Ovary (tissue), 9 donors: ENCODE results near the gene AUTS2. TPM values are rescaled to one million over a fixed set of nuclear protein-coding genes. Genes with fewer than 3 reads are reported as not detected.

Source experiments
- DNase-seq, 5 donors: peaks; one replicate each; pipeline ENCODE4 v3.0.0-alpha.2; 2019 to 2020
- H3K27ac ChIP-seq, 2 donors: fragments of 200-600 bp; one replicate each; pipeline versions ENCODE4 v1.5.1 to v1.8.0; 2019 to 2022
- H3K27me3 ChIP-seq: fragments of 200-600 bp; one replicate; pipeline ENCODE4 v1.8.0; 2022
- H3K36me3 ChIP-seq: fragments of 200-600 bp; sonication (generic); one replicate; pipeline ENCODE4 v1.5.1; 2019
- H3K4me1 ChIP-seq: one replicate; pipeline ENCODE4 v1.8.1; 2013; ENCODE audit warnings: mild to moderate bottlenecking, moderate library complexity; ENCODE audit not compliant: insufficient read depth
- H3K4me3 ChIP-seq: fragments of 200-600 bp; sonication (generic); one replicate; pipeline ENCODE4 v1.5.1; 2017
- H3K9me3 ChIP-seq, 2 donors: fragments of 200-600 bp in 1 of 2; sonication (generic) in 1 of 2; one replicate each; pipeline versions ENCODE4 v1.5.1 to v1.8.1; 2013 to 2019; ENCODE audit warnings: mild to moderate bottlenecking in 1 of 2, moderate library complexity in 1 of 2
- CTCF ChIP-seq, 3 donors: fragments of 450-650 bp in 2 of 3; fragments of 200-600 bp in 1 of 3; IDR thresholded peaks; one replicate each; pipeline versions ENCODE4 v1.5.1 to v1.8.0; 2016 to 2022; ENCODE audit warnings: antibody characterized with exemption in 3 of 3, mild to moderate bottlenecking in 1 of 3
- EP300 ChIP-seq: sonication (generic); formaldehyde crosslinking; IDR thresholded peaks from one replicate; pipeline ENCODE4 v1.6.1; 2017; ENCODE audit warnings: antibody characterized with exemption
- POLR2A ChIP-seq: fragments of 450-650 bp; IDR thresholded peaks from one replicate; pipeline ENCODE4 v1.6.1; 2017; ENCODE audit warnings: antibody characterized with exemption, mild to moderate bottlenecking, moderate library complexity
- WGBS, 3 donors: extraction: QIAGEN DNeasy Blood & Tissue Kit in 1 of 3; methylation state at CpG; one replicate each; pipeline versions ENCODE4 v1.1.5 to v1.1.7; 2013 to 2017; 5-methylcytosine and 5-hydroxymethylcytosine counted together
- intact Hi-C, 4 donors: fragments of 100-400 bp; cut with DNase I; formaldehyde crosslinking; loops; one replicate each; pipeline versions ENCODE4 v1.11.0 to v1.15.1; 2022 to 2023
- polyA plus RNA-seq, 2 donors: library from polyadenylated mRNA; stranded (reverse); fragments of 200-250 nt in 1 of 2; fragments of 350-450 nt in 1 of 2; fragmentation: Illumina TruSeq in 1 of 2; extraction: RNeasy Lipid Tissue Mini Kit (QIAGEN cat#74804) in 1 of 2; gene quantifications; one replicate each; pipeline ENCODE4 v1.2.3, GENCODE V29; 2013 to 2014
- total RNA-seq, 7 donors: library from RNA; depleted of rRNA in 2 of 7; stranded (reverse); fragments of >200 nt in 2 of 7; fragmentation: NEBNext Ultra II Directional in 3 of 7; extraction: Animal tissue kit (Norgen Biotek cat#: 25700) in 3 of 7; gene quantifications; one replicate each; pipeline versions ENCODE4 v1.1.0 to v1.2.4, GENCODE V29; 2016 to 2023
- donor health status: DM: no; HTN: no; CAD: no; lungs with moderate emphysema.
- donor health status: DM: no; HTN: no; CAD: no.
- donor health status: Bipolar disorder and iron deficiency.
- donor health status: DM: yes; HTN: yes; CAD: no.
- donor health status: DM: no; HTN: no; CAD: no.
- donor health status: DM: yes; HTN: yes; CAD: no.

The AUTS2 gene
- total and polyA plus RNA-seq, 9 donors = 18.3 to 60.9 (median 44.9) TPM

- no peaks in the 10 kb centered on the region for H3K36me3 ChIP-seq
- peaks cover 4% of the 10 kb centered on the region for H3K4me1 ChIP-seq
- intact Hi-C loops = no loop called here
- TF ChIP-seq POLR2A (no peak), CTCF (IDR thresholded peaks at IDR 0.05) (no peak), EP300 (no peak)
- H3K9me3 ChIP-seq = no peaks in the 10 kb centered on the region
- no peak overlapping the region for H3K27ac ChIP-seq
- 95 to 99% (median 98%) methylated on average over 3 of the region's 3 CpGs for WGBS, 3 donors
- H3K27me3 ChIP-seq = no peaks in the 10 kb centered on the region
- H3K4me3 ChIP-seq = no peak overlapping the region
- DNase-seq = no peak
Observed at GRCh38 chr7:70402069-70402468, 803.8 kb downstream of the AUTS2 start.

GRCh38 chr7:70405241-70405640 is 807.0 kb downstream of the AUTS2 start:
- no peak overlapping the region for H3K4me3 ChIP-seq
- no peaks in the 10 kb centered on the region for H3K27me3 ChIP-seq
- intact Hi-C loops = no loop called here
- H3K36me3 ChIP-seq = no peaks in the 10 kb centered on the region
- no peak for DNase-seq
- WGBS, 3 donors = 78 to 86% (median 81%) methylated on average over 5 of the region's 5 CpGs
- peaks cover 4% of the 10 kb centered on the region for H3K4me1 ChIP-seq
- H3K27ac ChIP-seq = no peak overlapping the region
- H3K9me3 ChIP-seq = no peaks in the 10 kb centered on the region
- TF ChIP-seq EP300 (no peak), POLR2A (no peak), CTCF (IDR thresholded peaks at IDR 0.05) (no peak)

- no peak for DNase-seq
- TF ChIP-seq CTCF (IDR thresholded peaks at IDR 0.05) (no peak), EP300 (no peak), POLR2A (no peak)
- H3K27me3 ChIP-seq = no peaks in the 10 kb centered on the region
- H3K9me3 ChIP-seq = no peaks in the 10 kb centered on the region
- intact Hi-C loops = no loop called here
- H3K36me3 ChIP-seq = no peaks in the 10 kb centered on the region
- H3K4me1 ChIP-seq = peaks cover 4% of the 10 kb centered on the region
- no peak overlapping the region for H3K4me3 ChIP-seq
- WGBS, 3 donors = 74 to 80% (median 79%) methylated on average over 12 of the region's 12 CpGs
- no peak overlapping the region for H3K27ac ChIP-seq
Observed at GRCh38 chr7:70406186-70406949, 808.1 kb downstream of the AUTS2 start.

GRCh38 chr7:70406950-70407209 is 808.6 kb downstream of the AUTS2 start:
- WGBS, 3 donors = 78 to 83% (median 83%) methylated on average over 4 of the region's 4 CpGs

More at GRCh38 chr7:70406950-70407209, 808.6 kb downstream of the AUTS2 start:
- Histone ChIP-seq H3K27me3 (no peaks in the 10 kb centered on the region), H3K27ac (no peak overlapping the region), H3K4me1 (peaks cover 2% of the 10 kb centered on the region), H3K4me3 (no peak overlapping the region), H3K9me3 (no peaks in the 10 kb centered on the region), H3K36me3 (no peaks in the 10 kb centered on the region)
- DNase-seq = no peak
- TF ChIP-seq POLR2A (no peak), CTCF (IDR thresholded peaks at IDR 0.05) (no peak), EP300 (no peak)
- intact Hi-C loops = no loop called here
